ENCODE data around the gene WWOX.

Gene WWOX

DNA sequence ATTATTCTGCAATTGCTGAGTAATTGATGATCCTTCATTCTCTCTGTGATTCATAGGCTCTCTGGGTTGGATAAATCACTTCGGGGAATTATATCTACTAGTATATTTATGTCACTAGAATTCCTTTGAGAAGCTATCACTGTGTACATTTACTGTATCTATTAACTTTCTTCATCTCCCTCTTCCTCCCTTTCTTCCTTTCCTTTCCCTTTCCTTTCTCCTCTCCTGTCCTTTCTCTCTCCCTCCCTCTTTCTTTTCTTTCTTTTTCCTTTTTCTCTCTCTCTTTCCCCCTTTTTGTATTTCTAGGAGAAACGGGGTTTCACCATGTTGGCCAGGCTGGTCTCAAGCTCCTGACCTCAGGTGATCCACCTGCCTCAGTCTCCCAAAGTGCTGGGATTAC is 711.8 kb downstream of the WWOX start:
- ATAC-seq (replicated peaks; ENCODE audit: extremely low read depth, poor library complexity, severe bottlenecking), result no peak
- Mint-ChIP-seq H3K27ac (ENCODE audit: low read depth) (peak overlapping the region; percentile 62), H3K36me3 (ENCODE audit: insufficient read depth) (no peaks in the 10 kb centered on the region), H3K27me3 (no peaks in the 10 kb centered on the region), H3K9me3 (no peaks in the 10 kb centered on the region), H3K4me1 (peaks cover 5% of the 10 kb centered on the region), H3K4me3 (no peak overlapping the region)
- no peak for DNase-seq (ENCODE audit: low spot score in 2 of 2)

DNA sequence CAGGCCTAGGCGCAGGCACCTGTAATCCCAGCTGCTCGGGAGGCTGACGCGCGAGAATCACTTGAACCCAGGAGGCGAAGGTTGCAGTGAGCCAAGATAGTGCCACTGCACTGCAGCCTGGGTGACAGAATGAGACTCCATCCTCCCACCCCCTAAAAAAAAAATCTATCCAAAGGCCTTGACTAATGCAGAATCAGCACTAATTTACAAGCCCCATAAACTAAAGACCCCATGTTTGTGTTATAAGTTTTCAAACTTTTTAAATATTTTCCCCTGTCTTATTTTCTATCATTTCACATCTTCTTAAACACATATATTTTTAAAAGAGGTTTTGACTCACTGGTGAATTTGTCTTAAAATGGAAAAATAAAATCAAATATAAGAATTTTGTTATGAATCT is 713.1 kb downstream of the WWOX start:
- H3K27me3 Mint-ChIP-seq, result no peaks in the 10 kb centered on the region
- no peak for ATAC-seq (replicated peaks; ENCODE audit: extremely low read depth, poor library complexity, severe bottlenecking)
- no peak overlapping the region for H3K27ac Mint-ChIP-seq (ENCODE audit: low read depth)

DNA sequence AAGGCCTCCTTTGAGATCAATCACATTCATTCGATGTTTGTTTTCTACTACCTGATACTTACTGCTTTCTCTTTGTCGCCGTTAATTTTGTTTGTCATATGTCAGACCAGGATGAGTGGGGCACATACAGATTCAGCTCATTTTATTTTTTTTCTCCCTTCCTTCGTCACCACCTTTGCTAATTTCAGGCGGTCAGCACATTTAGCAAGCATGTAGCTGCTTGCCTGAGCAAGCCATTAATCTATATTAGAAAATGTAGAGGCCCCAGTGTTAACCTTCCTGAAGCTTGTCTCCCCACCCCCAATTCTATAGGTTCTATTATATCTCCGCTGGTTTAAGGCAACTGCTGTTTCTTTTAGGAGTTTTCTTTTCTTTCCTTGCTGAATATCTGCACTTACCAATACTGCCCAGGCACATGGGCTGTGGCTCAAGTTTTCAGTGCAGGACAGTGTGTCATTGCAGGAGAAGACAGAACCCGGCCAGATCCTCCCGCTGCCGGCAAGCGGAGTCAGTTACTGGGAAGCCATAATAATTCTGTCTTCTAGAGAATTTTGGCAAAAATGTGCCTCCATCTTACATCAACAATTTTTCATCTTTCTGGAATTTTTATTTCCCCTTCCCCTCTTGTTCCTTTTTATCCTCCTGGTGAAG is 714.3 kb downstream of the WWOX start:
- Mint-ChIP-seq H3K4me1 (peaks cover 5% of the 10 kb centered on the region), H3K9me3 (no peaks in the 10 kb centered on the region), H3K4me3 (no peak overlapping the region), H3K27ac (ENCODE audit: low read depth) (no peak overlapping the region), H3K27me3 (no peaks in the 10 kb centered on the region), H3K36me3 (ENCODE audit: insufficient read depth) (no peaks in the 10 kb centered on the region)
- ATAC-seq (replicated peaks; ENCODE audit: extremely low read depth, poor library complexity, severe bottlenecking) (no peak), DNase-seq (ENCODE audit: low spot score in 2 of 2) (no peak)

More for the DNA sequence above, 713.1 kb downstream of the WWOX start:
- peaks cover 5% of the 10 kb centered on the region for H3K4me1 Mint-ChIP-seq
- H3K9me3 Mint-ChIP-seq, result no peaks in the 10 kb centered on the region
- H3K4me3 Mint-ChIP-seq, result no peak overlapping the region
- no peaks in the 10 kb centered on the region for H3K36me3 Mint-ChIP-seq (ENCODE audit: insufficient read depth)
- DNase-seq (ENCODE audit: low spot score in 2 of 2), result no peak

DNA sequence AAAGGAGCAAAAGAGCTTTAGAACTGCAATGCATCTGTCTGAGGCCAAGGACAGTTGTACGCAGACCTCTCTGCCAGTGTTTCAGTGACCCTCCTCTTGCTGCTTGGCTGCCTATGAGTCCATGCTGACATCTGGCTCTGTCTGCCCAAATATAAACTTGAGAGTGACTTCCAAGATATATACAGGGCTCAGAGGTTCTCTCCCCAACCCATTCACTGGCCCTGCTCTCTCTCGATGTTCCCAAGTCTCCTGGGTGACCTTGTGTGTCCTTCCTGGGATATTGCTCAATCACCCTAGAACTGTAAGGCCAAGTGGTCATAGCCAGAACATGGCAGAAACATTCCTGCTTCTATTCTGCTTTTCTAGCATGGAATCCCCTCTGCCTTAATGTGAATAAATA is 716.3 kb downstream of the WWOX start:
- Mint-ChIP-seq H3K27ac (ENCODE audit: low read depth) (no peak overlapping the region), H3K4me3 (no peak overlapping the region), H3K36me3 (ENCODE audit: insufficient read depth) (no peaks in the 10 kb centered on the region), H3K4me1 (peaks cover 5% of the 10 kb centered on the region), H3K9me3 (no peaks in the 10 kb centered on the region), H3K27me3 (no peaks in the 10 kb centered on the region)
- DNase-seq (ENCODE audit: low spot score in 2 of 2) (no peak), ATAC-seq (replicated peaks; ENCODE audit: extremely low read depth, poor library complexity, severe bottlenecking) (no peak)

DNA sequence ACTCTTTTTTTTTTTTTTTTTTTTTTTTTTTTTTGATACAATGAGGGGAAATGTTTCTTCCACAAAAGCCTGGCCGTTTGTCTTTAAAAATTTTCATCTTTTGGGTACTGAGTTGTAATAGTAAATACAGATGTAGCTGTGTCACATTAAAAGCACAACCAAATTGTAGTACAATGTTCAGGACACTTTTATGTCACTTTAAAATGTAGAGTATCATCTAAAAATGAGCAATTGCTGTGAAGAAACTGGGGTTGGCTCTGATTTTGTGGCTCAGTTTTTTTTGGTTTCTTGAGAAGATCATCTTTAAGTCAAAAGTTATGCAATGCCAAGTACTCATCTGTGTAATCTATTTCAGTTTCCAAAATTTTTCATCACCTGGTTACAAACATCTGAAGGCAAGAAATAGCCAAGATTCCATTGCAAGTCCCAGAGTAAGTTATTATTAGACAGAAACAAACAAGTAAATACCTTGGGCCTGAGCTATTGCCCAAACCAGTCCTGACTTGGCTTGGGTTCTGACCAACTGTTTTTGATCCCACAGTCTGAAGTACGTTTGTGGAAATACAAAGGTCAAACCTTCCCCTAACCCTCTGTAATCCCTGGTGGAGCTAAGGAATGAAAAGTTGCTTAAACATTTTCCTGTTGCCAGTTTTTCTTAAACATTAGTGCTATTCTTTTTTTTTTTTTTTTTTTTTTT is 717.2 kb downstream of the WWOX start:
- no peak overlapping the region for H3K4me3 Mint-ChIP-seq
- no peaks in the 10 kb centered on the region for H3K36me3 Mint-ChIP-seq (ENCODE audit: insufficient read depth)
- H3K27me3 Mint-ChIP-seq, result no peaks in the 10 kb centered on the region
- ATAC-seq (replicated peaks; ENCODE audit: extremely low read depth, poor library complexity, severe bottlenecking), result no peak
- H3K9me3 Mint-ChIP-seq, result no peaks in the 10 kb centered on the region
- H3K4me1 Mint-ChIP-seq, result peaks cover under 1% of the 10 kb centered on the region
- DNase-seq (ENCODE audit: low spot score in 2 of 2), result no peak
- H3K27ac Mint-ChIP-seq (ENCODE audit: low read depth), result no peak overlapping the region

DNA sequence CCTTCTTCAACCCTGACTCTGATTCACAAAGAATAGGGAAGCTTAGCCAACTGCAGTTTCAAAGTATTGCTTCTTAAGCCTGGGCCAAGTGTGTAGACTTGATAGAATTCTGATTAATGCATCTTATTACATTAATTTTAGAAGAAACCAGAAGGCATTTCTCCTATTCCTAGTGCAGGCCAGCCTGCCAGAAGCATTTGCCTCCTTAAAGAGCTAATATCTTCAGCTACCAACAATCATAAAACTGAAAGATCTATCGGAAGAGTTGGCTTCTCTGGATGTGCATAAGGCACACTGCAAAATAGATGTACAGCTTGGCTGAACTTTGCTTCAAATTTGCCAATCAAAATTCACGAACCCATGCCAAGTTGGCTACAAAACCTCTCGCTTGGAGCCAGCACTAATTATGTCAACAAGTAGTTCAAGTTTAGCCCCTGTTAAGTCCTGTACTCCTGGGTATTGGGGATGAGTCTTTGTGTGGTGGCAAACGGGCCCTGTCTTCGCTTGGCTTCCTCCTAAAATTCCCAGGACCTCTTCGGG is 717.8 kb downstream of the WWOX start:
- Mint-ChIP-seq H3K4me1 (no peaks in the 10 kb centered on the region), H3K27ac (ENCODE audit: low read depth) (no peak overlapping the region), H3K36me3 (ENCODE audit: insufficient read depth) (no peaks in the 10 kb centered on the region), H3K27me3 (no peaks in the 10 kb centered on the region), H3K4me3 (no peak overlapping the region), H3K9me3 (no peaks in the 10 kb centered on the region)
- no peak for DNase-seq (ENCODE audit: low spot score in 2 of 2)
- ATAC-seq (replicated peaks; ENCODE audit: extremely low read depth, poor library complexity, severe bottlenecking), result no peak

DNA sequence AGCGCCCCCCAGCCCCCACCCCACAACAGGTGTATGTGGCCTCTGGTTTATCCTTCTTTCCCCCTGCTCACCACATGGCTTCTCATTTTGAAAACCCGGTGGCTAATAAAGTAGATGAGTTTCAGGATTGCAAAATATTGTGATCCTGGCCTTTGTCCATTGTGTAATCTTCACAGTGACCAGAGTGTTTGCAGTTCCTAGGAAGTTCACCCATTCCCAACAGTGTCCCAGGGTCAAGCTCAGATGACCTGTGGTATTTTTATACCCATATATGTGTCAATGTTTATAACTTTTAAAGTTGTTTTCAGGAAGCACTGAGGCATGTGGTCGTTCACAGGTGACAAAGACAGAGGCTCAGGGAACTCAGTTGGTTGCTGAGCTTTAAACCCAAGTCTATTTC is 721.9 kb downstream of the WWOX start:
- Mint-ChIP-seq H3K4me1 (no peaks in the 10 kb centered on the region), H3K36me3 (ENCODE audit: insufficient read depth) (no peaks in the 10 kb centered on the region), H3K27ac (ENCODE audit: low read depth) (no peak overlapping the region), H3K9me3 (no peaks in the 10 kb centered on the region), H3K4me3 (no peak overlapping the region), H3K27me3 (no peaks in the 10 kb centered on the region)
- DNase-seq (ENCODE audit: low spot score in 2 of 2) (no peak), ATAC-seq (replicated peaks; ENCODE audit: extremely low read depth, poor library complexity, severe bottlenecking) (no peak)

DNA sequence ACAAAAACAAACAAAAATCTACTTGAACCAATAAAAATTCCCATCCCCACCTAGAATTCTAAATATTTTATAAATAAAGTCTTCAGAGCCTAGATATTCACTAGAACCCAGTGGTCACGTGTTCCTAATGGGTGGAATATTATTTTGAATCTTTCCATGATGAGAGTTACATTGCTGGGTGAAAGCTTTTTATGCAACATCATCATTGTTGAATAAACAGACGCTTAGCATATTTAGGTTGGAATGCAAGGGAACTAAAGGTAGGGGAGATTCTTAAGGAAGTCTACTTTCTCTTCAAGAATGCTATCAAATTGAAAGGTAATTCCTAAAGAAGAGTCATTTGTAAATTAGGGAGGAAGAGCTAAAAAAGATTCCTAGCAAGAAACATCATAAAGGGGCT is 723.1 kb downstream of the WWOX start:
- Mint-ChIP-seq H3K27me3 (no peaks in the 10 kb centered on the region), H3K27ac (ENCODE audit: low read depth) (no peak overlapping the region), H3K36me3 (ENCODE audit: insufficient read depth) (peaks cover 1% of the 10 kb centered on the region), H3K4me1 (no peaks in the 10 kb centered on the region), H3K4me3 (no peak overlapping the region), H3K9me3 (no peaks in the 10 kb centered on the region)
- DNase-seq (ENCODE audit: low spot score in 2 of 2) (no peak), ATAC-seq (replicated peaks; ENCODE audit: extremely low read depth, poor library complexity, severe bottlenecking) (no peak)

DNA sequence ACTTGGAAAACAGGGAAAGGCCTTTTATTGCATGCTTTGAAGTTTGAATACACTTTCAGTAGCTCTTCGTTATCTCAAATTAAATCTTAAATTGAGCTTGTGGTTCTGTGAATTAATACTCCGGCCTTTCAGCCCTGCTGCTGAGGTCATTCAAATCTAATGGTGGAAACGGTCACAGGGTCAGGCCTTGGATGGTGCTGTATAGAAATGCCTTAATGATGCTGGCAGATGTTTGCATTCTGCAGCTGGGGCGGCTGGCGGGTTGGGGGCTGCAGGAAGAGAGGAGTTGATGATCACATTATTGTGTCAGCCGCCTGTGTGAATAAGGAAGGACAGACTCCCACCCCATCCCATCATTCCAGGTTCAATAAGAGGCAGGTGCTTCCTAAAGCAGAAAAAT is 723.6 kb downstream of the WWOX start:
- Mint-ChIP-seq H3K36me3 (ENCODE audit: insufficient read depth) (peaks cover 3% of the 10 kb centered on the region), H3K27me3 (no peaks in the 10 kb centered on the region), H3K4me1 (no peaks in the 10 kb centered on the region), H3K9me3 (no peaks in the 10 kb centered on the region), H3K4me3 (no peak overlapping the region), H3K27ac (ENCODE audit: low read depth) (no peak overlapping the region)
- DNase-seq (ENCODE audit: low spot score in 2 of 2), result no peak
- no peak for ATAC-seq (replicated peaks; ENCODE audit: extremely low read depth, poor library complexity, severe bottlenecking)

DNA sequence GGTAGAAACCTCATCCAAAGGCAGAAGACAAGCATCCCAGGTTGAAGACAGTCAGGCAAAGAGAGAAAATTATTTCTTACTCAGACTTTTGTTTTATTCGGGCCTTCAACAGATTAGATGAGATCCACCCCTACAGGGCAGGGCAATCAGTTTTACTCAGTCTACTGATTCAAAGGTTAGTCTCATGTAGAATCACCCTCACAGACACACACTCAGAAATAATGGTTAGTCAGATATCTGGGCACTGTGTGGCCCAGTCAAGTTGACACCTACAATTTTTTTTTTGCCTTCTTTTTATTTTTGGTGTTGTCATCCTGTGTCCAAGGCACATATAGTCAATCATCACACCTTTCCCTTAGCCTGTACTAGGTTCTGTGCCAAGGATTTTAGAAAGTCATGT is 729.8 kb downstream of the WWOX start:
- no peak for ATAC-seq (replicated peaks; ENCODE audit: extremely low read depth, poor library complexity, severe bottlenecking)
- DNase-seq (ENCODE audit: low spot score in 2 of 2), result no peak
- Mint-ChIP-seq H3K9me3 (no peaks in the 10 kb centered on the region), H3K27me3 (no peaks in the 10 kb centered on the region), H3K4me1 (no peaks in the 10 kb centered on the region), H3K36me3 (ENCODE audit: insufficient read depth) (peaks cover 3% of the 10 kb centered on the region), H3K4me3 (no peak overlapping the region), H3K27ac (ENCODE audit: low read depth) (no peak overlapping the region)

DNA sequence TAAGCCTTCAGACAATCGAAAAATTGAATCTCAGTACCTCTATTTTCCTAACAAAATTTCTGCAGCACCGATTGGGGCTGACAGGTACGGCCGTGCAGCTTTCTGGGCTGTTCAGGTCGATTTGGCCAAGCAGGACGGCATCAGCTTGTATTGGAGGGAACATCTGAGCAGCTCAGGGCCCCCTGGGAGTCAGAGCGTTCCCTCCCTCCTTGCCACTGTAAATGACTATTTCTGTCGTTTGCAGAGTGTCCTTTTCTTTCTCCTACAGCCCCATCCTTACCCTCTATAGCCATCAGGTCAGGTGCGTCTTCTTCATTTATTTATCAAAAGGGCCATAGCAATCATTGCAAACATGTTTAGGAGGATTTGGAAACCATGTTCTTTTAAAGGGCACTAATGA is 731.1 kb downstream of the WWOX start:
- no peaks in the 10 kb centered on the region for H3K9me3 Mint-ChIP-seq
- DNase-seq (ENCODE audit: low spot score in 2 of 2), result no peak
- no peaks in the 10 kb centered on the region for H3K27me3 Mint-ChIP-seq
- H3K36me3 Mint-ChIP-seq (ENCODE audit: insufficient read depth), result peaks cover 3% of the 10 kb centered on the region
- H3K4me1 Mint-ChIP-seq, result no peaks in the 10 kb centered on the region
- no peak overlapping the region for H3K4me3 Mint-ChIP-seq
- no peak for ATAC-seq (replicated peaks; ENCODE audit: extremely low read depth, poor library complexity, severe bottlenecking)
- H3K27ac Mint-ChIP-seq (ENCODE audit: low read depth), result no peak overlapping the region

DNA sequence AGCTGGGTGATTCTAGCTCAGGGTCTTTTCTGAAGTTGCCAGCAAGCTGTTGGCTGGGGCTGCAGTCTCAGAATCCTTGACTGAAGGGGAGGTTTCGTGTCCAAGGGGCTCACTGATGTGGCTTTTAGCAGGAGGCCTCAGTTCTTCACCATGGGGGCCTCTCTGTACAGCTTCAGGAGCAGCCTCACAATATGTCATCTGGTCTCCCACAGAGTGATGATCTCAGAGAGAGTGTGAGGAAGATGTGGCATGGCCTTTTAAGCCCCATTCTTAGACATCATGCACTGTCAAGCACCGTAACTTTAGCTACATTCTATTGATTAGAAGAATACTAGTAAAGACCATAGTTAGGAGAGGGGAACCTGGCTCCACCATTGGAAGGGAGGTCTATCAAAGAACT is 732.6 kb downstream of the WWOX start:
- peaks cover 3% of the 10 kb centered on the region for H3K36me3 Mint-ChIP-seq (ENCODE audit: insufficient read depth)
- H3K4me3 Mint-ChIP-seq, result no peak overlapping the region
- DNase-seq (ENCODE audit: low spot score in 2 of 2), result no peak
- no peak overlapping the region for H3K27ac Mint-ChIP-seq (ENCODE audit: low read depth)
- H3K27me3 Mint-ChIP-seq, result no peaks in the 10 kb centered on the region
- no peak for ATAC-seq (replicated peaks; ENCODE audit: extremely low read depth, poor library complexity, severe bottlenecking)
- H3K9me3 Mint-ChIP-seq, result no peaks in the 10 kb centered on the region
- no peaks in the 10 kb centered on the region for H3K4me1 Mint-ChIP-seq

DNA sequence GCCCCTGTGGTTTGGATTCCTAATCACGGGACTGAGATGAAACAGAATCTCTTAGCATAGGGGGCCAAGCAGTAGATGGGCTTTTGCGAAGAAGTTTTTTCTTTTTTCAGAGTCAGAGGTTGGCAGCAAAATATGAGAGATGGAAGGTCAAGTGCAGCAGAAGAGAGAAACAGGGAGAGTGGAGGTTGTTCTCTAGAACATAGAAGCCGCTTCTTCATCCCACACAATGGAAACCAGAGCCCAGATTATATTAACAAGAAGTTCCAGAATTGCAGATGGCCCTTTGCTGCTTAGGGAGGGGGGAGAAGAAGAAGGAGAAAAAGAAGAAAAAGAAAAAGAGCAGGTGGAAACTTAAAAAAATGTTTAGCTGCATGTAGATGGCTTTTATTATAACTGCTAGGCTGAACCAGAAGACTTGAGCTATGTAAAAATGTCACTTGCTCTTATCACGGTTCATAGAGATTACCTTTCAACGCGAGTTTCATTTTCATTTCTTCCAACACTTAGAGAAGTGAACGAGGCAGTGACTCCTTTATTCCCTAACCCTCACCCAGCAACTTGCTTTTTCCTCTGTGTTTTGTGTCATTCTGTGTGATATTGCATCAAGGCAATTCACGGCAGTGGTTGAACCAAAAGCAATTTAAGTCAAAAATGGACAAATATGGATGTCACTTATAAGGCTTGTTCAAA is 737.5 kb downstream of the WWOX start:
- no peaks in the 10 kb centered on the region for H3K27me3 Mint-ChIP-seq
- H3K36me3 Mint-ChIP-seq (ENCODE audit: insufficient read depth), result no peaks in the 10 kb centered on the region
- H3K27ac Mint-ChIP-seq (ENCODE audit: low read depth), result no peak overlapping the region
- no peak for ATAC-seq (replicated peaks; ENCODE audit: extremely low read depth, poor library complexity, severe bottlenecking)
- no peak overlapping the region for H3K4me3 Mint-ChIP-seq
- H3K4me1 Mint-ChIP-seq, result no peaks in the 10 kb centered on the region
- DNase-seq (ENCODE audit: low spot score in 2 of 2), result no peak
- no peaks in the 10 kb centered on the region for H3K9me3 Mint-ChIP-seq

All from central memory CD8-positive, alpha-beta T cell (primary cell).